ENCODE data around the gene AIPL1.

Gene AIPL1

DNA sequence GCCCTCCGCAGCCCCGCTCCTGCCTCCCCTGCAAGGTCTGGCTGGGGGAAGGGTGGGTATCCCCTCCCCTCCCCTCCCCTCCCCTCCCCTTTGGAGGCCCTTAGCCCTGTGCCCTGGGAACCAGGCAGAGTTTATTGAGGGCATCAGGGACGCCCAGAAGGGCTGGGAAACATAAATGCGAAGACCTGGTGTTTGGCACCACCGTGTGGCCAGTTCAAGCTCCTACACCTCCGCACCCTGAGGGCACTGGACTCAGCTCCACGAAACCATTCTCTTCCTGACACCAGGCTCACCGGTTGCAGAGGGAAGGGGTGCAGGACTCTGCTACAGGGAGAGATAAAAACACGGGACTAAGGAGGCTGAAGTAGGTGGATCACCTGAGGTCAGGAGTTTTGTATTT, 1.0 kb upstream of the AIPL1 start:
- TF ChIP-seq, protein P1, sequence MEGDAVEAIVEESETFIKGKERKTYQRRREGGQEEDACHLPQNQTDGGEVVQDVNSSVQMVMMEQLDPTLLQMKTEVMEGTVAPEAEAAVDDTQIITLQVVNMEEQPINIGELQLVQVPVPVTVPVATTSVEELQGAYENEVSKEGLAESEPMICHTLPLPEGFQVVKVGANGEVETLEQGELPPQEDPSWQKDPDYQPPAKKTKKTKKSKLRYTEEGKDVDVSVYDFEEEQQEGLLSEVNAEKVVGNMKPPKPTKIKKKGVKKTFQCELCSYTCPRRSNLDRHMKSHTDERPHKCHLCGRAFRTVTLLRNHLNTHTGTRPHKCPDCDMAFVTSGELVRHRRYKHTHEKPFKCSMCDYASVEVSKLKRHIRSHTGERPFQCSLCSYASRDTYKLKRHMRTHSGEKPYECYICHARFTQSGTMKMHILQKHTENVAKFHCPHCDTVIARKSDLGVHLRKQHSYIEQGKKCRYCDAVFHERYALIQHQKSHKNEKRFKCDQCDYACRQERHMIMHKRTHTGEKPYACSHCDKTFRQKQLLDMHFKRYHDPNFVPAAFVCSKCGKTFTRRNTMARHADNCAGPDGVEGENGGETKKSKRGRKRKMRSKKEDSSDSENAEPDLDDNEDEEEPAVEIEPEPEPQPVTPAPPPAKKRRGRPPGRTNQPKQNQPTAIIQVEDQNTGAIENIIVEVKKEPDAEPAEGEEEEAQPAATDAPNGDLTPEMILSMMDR (conservative IDR thresholded peaks at IDR 0.05), result peak; percentile 73
- no peak overlapping the region for H3K27ac ChIP-seq

DNA sequence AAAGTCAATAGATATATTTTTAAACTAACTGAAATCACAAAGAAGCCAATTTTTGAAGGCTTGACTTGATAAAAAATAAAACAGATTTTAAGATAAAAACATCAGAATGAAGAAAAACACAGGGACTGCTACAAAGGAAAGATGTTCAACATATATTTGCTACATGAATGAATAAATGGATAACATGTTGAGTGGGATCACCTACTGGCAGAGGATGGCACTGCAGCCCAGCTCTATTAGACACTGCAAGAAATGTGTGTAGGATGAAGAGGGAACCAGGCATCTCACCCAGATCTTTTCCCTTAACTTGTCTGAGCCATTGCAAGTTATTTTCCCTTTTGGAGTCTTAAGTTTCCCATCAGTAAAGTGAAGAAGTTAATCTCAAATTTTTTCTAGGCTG, 4.2 kb downstream of the AIPL1 start:
- H3K27ac ChIP-seq, result no peak overlapping the region
- TF ChIP-seq, protein P1 (conservative IDR thresholded peaks at IDR 0.05), result no peak

DNA sequence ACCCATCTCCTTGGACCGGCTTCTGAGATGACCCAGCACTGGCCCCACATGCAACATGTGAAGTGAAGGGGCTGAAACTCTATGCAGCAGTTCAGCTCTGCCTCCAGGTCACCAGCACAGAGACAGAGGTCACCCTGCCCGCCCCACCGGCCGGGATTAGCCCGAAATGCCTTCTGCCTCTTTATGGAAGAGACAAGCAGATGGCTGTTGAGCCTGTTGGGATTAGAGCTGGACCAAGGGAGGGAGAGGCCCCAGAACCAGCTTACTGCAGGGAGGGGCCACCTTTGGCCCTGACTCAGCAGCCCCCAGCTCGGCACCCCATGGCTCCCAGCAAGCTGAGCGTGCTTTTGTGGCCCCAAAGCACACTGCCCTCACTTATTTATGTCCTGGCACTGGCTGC, 5.7 kb downstream of the AIPL1 start:
- TF ChIP-seq, protein P1 (conservative IDR thresholded peaks at IDR 0.05), result no peak
- H3K27ac ChIP-seq, result no peak overlapping the region

DNA sequence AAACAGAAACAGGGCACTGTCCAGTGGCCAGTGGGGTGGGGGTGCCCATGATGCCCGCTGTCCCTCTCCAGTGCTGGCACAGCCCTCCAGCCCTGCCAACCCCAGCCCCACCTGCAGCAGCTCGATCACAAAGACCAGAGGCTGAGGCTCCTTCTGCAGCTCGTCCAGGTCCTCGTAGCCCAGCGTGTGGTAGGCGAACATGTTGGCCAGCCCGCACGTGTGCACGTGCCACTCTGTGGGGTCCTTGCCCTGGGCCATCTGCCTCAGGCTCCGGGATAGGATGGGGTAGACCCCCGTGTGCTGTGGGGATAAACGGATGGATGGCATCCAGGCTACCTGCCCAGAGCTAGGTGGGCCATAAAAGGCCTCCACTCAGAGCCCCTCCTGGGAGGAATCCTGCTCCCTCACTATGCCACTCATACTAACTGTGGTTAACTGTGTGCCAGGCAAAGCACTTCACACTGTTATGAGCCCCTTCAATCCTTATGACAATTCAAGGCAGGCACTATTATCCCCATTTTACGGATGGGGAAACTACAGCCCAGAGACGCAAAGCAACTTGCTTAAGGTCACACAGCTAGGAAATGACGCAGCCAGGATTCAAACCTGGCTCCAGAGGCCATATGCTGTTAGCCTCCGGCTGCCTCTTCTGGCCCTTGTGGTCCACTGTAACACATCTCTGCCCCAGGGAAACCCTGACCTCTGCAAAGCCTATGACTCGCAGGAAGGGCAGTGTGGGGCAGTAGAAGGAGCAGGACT, 6.5 kb downstream of the AIPL1 start:
- TF ChIP-seq, protein P1 (conservative IDR thresholded peaks at IDR 0.05), result no peak
- H3K27ac ChIP-seq, result no peak overlapping the region

DNA sequence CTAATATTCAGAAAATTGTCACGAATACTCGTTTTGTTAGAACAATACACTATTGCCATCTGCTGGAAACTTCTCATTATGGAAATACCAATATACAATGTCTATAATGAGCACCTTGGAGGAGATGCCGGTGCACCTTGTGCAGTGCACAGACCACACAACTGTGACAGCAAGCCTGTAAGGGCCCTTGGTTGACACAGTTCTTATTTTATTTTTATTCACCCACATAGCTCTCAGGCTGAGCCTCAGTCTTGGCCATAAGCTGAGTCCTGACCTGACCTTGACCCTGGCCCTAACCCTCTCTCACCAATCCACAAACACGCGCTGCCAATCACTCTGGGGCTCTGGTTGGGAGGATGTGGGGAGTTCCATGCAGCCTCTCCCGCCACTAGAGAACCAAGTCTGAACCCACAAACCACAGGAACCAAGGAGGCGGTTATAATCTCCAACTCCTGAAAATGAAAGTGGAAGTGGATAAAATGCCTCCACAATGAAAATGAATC, 7.6 kb downstream of the AIPL1 start:
- H3K27ac ChIP-seq, result no peak overlapping the region
- TF ChIP-seq, protein P1 (conservative IDR thresholded peaks at IDR 0.05), result no peak

DNA sequence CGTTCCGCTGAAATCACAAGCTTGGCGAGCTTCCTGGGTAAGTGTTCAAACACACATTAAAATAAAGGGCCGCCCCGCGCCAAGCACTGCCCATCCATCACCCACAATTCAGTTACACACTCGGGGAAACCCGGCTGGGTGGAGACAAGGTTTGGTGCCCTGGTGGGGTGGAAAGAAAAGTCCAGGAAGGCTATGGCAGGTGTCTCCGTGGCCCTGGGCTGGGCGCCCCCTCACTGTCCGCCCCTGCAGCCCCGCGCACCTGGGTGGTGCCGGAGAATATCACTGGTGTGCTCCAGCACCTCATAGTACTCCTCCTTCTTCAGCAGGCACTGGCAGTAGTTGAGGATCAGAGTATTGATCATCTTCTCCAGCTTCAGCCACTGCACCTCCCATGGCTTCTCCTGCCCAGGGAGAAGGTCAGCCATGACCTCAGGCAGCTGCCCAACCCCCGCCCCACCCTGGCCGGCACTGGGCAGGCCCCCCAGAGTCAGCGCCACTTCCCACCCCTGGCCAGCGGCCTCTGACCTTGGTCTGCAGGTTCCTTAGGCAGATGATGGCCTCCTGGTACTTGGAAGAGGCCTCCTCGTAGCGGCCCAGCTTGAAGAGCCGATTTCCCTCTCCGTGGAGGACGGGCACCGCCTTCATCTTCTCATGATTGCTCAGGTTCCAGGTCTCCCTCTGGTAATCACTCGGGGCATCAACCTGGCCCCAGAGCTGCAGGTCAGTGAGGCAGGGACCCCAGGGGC, 8.4 kb downstream of the AIPL1 start:
- no peak overlapping the region for H3K27ac ChIP-seq
- TF ChIP-seq, protein P1 (conservative IDR thresholded peaks at IDR 0.05), result no peak

DNA sequence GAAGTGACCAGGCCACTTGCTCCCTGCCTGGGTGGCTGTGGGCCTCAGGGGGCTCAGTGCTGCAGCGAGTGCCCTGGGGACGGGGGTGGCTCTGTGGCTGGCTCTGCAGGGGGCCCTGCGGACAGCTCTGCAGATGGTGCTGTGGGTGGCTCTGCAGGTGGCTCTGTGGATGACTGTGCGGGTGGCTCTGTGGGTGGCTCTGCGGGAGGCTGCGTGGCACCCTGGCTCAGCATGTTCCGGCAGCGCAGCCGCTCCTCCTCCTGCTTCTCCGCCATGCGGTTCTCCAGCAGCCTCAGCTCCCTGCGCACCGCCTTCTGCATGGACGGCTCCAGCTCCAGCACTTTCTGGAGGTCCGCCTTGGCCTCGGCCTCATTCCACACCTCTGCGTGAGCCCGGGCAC, 9.5 kb downstream of the AIPL1 start:
- TF ChIP-seq, protein P1 (conservative IDR thresholded peaks at IDR 0.05), result no peak
- no peak overlapping the region for H3K27ac ChIP-seq
